Suppressor macrophage treated with lipopolysaccharide for 1 hour (primary cell): Measurements from ENCODE around the gene RNF223.
A peak's percentile ranks its signal among the peaks of the same experiment; 100 is the strongest.
"Not testable (repeated sequence)": the region's sequence is repeated elsewhere in the genome, so short reads cannot be mapped to it uniquely, and the experiment has no call there.

Experiments used
- DNase-seq, 3 donors: peaks; one replicate each; pipeline ENCODE4 v3.0.0-alpha.2; 2020 to 2022

The RNF223 gene

DNA sequence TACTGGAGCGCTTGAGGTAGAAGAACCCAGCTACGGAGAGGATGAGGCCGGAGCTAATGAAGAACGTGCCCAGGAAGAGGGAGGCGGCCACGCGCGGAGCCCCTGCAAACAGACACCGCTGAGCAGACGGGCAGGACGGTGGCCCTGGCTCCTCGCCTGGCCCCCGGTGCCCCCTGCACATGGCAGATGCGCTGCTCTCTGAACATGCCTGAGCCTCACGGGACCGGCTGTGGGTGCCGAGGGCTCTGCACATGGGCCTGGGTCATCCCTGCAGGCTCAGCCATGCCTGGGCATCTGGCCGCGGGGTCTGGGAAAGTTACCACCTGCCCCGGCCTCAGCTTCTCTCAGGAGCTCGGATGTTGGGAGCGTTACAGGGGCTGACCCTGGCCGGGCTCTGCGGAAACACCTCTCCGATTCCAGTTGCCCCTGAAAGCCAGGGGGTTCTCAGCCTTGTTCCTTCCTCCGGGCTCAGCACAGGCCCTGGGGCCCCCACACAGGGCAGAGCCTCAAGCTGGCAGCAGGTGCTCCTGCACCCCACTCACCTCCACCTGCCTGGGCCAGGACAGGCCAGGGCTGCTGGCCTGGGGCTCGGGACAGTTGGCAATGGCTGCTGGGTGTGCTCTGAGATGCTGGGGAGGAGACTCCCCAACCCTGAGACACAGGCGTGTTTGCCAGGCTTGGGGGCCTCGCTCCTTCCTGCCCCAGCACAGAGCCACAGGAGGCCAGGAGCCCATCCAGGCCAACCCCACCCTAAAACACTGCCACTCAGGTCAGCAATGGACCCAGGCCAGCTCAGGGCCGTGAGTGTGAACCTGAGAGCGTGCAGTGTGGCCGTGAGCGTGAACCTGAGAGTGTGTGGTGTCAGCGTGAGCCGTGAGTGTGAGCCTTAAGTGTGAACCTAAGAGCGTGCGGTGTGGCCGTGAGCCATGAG lies 12.1 kb upstream of the RNF223 start:
- no peak for DNase-seq

DNA sequence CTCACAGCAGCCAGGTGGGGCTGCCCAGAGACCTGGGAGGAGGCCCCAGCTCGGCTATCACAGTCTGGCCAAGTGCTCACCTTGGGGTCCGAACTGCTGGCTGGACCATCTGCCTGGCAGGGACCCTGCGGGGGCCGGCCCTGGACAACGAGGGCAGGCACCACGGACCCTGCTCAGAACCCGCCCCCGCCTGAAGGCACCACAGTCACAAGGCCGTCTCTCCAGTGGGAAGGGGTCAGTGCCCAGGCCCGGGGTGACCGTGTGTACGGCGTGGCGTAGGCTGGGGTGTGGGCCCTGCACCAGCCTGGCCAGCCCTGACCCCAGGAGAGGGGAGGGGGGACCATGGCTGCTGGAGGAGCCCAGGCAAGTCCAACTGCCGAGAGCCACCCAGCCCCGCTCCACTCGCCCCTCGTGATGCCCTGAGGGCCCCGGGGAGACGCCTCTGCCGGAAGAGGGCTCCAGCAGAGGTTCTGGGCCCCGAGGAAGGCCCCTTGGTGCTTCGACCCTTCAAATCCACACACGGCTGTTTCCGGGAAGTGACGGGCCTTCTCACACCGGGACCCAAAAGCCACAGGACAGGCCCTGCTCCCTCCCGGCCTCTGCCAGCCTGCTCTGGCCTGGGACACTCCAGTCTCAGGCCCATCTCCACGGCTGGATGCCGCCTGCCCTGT lies 11.2 kb upstream of the RNF223 start:
- no peak for DNase-seq

DNA sequence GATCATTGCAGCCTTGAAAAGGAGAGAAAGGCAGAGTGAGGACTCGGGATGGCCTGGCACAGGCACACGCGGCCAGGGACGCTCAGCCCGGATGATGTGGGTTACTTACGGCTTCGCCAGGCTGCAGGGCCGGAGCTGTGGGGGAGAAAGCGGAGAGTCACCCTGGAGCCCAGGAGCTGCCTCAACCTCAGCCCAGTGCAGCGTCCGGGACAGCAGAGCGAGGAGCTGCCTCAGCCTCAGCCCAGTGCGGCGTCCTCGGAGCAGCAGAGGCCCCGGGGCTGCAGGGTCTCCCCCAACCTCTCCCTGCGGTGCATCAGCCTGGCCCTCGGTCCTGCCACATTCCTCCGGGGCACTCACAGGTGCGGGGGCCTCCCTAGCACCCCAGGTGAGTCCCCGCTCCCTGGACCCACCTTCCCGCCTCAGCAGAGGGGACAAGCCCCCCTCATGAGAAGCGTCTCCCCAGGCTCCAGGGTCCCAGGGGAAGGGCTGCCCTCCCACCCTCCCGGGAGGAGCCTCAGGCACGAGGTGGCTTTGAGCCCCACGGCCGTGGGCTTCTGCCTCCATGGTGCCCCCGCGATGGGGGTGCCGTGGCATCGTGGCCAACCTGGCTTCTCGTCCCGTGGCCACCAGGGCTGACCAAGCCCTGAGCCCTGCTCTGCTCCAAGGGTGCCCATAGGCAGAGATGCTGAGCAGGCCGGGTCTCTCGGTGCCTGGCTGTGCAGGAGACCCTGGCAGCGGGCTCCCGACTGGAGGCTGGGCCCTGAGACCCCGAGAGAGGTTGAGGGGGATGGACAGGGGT lies 10.5 kb upstream of the RNF223 start:
- DNase-seq = no peak

DNA sequence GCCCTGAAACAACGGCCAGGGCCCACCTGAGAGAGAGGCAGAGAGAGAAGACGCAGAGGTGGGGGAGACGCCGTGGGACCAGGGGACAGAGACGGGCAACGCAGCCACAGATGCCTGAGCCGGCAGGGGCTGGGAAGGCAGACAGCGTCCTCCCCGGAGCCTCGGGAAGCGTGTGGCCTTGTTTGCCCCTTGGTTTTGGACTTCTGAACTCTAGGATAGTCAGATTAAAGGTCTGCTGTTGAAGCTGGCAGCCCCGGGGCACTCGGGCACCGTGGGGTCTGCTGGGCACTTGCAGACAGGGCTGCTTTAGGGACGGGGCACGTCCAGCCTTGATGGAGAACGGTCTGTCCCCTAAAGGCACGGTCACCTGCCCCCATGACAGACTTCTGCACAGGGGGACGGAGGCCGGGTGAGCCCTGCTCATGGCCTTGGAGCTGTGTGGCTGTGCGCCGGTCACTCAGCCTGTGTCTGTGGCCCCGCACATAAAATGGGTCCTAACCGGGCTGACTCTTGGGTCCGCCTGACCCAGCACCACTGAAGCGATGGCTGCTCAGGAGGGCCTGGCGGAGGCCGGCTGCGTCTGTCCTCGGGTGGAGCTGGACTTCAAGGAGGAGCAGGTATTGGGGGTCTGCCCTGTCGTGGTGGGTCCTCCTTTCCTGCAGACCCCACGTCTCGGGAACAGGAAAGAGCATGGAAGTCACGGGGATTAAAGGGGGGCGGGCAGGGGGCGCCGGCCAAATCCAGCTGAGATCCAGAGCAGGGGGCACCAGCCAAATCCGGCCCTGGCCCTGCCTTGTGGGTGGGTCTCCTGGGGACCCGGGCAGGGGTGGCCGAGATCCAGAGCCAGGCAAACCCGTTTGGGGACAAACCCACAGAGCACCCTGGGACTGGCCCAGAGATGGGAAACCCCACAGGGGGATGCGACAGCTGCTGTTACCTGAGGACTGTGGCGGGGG lies 9.6 kb upstream of the RNF223 start:
- DNase-seq = no peak

DNA sequence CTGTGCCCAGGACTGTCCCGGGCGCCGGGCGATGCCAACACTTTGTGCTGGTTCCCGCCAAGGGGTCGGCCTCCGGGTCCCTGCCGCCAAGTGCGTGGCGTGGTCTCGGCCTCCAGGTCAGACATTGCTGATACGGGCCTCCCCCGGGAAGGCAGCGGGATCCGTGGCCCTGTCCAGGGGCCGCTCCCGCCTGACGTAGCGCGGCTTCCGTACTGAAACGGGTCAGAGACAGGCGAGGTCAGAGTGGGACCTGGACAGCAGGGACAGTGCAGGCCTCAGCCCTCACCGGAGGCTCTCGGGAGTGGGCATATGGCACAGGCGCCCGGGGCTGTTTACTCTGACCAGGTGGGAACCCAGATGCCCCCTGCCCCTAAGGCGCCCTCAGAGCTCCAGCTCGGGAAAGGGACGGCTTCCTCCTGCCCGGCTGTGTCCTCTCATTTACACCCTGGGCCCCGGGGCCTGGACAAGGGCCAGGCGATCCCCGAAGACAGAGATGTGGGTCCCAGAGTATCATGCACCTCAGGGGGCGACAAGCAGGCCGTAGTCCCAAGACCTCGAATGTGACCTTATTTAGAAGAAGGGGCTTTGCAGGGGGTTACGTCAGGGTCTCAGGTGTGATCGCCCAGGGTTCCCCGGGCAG lies 8.8 kb upstream of the RNF223 start:
- DNase-seq = no peak

DNA sequence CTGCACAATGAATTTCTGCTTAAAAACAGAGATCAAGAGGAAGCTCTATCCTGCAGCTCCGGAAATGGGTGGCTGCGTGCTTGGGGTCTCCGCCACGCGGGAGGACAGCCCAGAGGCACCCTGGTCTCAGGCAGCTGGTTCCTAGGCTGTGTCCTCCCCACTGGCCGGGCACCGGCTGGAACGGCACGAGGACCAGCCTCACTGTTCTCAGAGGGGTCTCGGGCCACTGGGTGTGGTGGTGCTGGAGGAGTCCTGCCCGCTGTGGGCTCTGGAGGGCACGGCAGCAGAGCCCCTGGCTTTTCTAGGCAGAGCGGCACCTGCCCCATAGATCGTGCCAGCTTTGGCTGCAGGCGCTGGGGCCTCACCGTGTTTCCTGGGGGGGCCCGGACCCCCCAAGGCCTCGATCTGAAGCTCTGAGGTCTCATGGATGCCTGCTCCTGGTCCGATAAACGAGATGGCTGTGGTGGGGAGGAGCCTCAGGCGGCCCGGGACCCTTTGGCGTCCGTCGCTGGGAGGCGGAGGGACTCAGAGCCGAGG lies 8.2 kb upstream of the RNF223 start:
- DNase-seq = no peak

DNA sequence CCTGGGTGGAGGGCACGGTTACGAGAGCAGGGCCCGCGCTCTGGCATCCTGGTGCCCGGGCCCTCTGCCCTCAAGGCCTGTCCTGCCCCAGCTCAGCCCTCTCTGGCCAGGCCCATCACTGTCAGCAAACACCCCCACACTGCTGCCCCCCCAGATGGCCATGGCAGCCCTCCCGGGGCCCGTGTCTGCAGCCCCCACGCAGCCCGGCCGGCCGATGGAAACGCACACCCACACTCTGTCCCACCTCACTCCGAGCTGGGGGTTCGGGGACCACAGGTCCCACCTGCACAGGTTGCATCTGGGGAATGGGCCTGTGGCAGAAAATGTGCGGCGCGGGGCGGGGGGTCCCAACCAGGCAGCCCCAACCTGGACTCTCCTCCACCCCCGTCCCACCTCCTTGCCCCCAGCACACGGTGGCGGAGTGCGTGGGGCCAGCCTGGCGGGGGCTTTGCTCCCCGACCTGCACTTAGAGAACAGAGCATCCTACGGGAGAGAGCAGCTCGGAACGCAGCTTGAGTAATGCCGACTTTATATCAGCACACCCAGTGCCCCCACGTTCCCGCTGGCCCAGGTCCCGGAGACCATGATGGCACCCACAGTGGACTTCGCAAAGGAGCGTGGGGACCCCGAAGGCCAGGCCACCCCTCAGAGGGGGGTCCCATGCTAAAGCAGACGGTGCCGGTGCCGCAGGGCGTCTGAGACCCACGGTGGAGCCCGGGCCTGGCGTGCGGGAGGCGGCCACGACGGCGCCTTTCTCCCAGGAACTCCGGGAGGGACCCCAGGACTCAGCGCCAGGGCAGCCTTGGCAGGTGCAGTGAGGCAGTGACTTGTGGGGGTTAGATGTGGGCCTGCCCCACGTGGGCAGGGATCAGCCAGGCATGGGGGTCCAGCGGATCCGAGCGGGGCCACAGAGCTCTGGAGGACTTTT lies 7.5 kb upstream of the RNF223 start:
- no peak for DNase-seq

DNA sequence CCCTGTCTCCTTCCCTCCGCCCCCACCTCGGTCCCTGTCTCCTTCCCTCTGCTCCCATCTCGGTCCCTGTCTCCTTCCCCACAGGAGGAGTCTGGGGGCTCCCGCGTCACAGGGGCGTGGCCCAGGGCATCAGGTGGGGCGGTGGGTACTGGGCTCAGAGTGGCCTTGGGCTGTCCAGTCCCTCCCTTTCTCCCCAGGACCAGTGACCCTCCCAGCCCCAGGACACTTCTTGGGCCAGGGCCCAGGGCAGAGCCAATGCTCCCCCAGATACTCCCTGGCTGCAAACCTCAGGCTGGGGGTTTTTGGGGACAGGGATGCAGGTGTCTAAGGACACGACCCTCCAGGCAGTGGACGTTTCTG lies 6.8 kb upstream of the RNF223 start:
- DNase-seq = no peak

DNA sequence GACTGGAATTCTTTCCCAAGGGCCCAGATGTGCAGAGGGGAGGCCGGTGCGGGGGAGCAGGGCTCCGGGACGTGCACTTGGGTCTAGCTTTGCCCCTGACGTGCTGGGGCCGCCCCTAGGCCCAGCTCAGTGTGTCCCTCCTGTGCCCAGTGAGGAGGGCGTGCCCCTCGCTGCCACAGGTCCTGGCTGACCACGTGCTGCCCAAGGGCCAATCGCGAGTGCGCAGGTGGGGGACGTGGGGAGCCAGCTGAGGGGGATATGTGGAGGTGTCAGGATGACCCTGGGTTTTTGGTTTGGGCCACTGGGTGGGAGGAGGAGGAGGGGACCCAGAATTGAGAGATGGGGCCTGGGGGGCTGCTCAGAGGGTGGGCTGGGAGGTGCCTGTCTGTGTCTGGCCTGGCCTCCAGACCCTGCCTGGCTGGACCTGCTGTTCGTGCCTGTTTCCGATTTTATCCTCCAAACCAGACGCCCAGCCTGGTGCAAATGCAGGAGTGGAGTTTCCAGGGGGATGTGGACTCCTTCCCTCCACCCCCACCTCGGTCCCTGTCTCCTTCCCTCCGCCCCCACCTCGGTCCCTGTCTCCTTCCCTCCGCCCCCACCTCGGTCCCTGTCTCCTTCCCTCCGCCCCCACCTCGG lies 6.1 kb upstream of the RNF223 start:
- DNase-seq = peak in 1 of 3 donors; percentile 39

DNA sequence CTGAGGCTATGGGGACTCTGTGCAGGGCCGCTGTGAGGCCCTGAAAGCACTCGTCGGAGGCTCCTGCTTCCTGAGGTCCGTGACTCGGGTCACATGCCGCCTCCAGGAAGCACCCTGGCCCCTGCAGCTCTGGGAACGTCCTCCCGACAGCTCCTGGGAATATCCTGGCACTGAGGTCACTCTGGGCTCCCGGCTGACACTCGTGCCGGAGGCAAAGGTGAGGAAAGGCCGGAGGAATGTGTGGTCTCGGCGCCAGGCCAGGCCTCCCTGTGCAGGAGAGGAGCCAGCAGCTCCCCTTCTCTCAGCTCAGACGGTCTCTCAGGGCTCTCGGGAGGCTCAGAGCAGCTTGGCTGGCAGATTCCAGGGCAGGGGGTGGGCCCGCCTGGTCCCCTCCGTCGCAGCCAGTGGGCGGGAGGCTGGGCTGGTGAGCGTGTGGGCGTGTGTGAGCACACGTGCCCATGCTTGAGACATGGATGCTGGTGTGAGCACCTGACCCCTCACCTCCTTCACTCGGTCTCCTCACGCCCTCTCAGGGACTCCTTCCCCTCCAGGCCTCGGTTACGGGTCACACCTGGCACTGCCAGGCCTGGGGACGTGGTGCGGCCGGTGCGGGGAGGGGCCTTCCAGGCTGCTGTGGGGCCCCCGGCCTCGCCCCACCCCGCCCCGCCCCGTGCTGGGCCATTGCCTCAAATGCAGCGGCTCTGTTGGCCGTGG lies 5.5 kb upstream of the RNF223 start:
- DNase-seq = peak; percentile 47 to 60 (median 48)

DNA sequence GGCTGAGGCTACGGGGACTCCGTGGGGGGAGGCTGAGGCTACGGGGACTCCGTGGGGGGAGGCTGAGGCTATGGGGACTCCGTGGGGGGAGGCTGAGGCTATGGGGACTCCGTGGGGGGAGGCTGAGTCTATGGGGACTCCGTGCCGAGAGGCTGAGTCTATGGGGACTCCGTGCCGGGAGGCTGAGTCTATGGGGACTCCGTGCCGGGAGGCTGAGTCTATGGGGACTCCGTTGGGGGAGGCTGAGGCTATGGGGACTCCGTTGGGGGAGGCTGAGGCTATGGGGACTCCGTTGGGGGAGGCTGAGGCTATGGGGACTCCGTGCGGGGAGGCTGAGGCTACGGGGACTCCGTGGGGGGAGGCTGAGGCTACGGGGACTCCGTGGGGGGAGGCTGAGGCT lies 3.3 kb upstream of the RNF223 start:
- not testable (repeated sequence) for DNase-seq

DNA sequence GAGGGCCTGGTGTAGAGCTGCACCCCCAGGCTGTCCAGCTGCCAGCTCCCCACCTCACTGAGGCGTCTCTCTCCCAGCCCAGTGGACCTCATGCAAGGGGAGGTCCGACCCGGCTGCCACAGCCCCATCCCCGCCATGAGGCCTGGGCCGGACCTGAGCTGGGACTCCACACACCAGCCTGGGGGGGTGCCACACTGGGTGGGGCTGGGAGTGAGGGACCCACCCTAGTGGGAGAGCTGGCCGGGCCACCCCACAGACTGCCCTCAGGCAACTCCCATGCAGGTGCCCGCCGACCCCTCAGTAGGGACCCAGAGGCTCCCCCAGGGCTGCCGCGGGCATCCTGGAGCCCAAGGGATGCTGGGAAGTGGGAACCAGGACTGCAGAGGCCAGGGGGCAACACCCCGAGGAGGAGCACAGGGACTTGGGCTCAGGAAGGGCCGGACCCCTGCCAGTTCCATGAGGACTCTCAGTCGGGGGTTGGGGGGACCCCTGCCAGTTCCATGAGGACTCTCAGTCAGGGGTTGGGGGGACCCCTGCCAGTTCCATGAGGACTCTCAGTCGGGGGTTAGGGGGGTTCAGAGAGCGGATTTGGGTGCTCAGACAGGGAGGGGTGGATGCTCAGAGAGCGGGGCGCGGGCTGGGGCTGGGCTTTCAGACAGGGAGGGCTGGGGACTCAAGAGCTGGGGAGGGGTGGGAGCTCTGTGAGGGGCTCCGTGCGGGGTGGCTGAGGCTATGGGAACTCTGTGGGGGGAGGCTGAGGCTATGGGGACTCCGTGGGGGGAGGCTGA lies 1.2 kb upstream of the RNF223 start:
- no peak for DNase-seq

DNA sequence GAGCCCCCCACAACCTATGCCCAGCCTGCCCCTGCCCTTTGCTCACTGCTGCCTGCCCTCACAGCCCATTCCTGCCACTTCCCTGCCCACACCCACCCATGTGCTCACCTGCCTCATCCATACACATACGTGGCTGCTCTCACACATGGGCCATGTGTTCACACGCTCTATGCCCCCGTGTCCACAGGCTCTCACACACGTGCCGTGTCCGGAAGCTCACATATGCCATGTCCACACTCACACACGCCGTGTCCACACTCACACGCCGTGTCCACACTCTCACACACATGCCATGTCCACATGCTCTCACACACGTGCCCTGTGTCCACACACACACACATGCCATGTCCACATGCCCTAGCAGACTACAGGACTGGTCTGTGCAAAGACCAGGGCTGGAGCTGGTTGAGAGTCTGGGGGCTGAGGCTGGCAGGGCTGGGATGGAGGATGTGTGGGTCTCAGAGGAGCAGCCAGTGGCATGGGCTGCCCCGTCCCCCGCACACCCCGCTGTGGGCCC lies 583 bp upstream of the RNF223 start:
- DNase-seq = no peak

DNA sequence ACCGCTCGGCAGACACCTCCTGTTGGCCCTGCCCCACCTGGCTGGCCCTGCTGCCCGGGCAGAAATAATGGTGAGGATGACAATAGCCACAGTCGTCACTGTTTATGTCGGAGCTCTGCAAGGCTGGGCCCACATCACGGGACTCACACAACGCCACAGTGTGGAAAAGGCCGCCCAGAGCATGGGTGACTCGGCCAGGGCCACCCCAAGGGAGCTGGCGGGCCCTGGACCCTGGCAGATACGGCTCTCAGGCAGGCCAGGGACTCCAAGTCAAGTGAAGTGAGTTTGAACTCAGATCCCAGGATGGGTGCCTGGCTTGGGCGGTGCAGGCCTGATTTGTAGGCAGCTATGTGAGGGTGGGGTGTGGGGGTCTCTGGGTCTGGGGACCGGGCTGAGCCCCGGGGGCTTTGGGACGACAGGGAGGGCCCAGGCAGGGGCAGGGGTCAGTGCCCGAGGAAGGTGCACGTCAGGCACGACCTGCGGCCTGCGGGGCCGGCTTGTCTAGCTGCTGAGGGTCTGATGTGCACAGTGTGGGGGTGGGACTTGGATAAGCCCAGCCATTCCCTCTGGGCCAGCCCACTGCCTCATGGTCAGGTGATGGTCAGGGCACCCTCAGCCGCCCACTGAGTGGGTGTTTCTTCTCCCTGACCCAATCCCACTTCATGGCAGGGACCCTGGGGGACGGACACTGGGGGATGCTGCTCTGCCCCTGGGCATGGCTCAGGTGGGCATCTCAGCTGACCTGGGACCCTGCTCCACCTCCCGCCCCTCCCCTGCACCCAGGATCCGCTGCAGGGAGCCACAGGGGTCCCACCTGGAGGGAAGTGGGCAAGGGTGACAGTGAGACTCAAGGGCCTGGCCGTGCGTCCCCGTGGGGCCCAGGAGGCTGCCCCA lies 1.0 kb downstream of the RNF223 start:
- no peak for DNase-seq

DNA sequence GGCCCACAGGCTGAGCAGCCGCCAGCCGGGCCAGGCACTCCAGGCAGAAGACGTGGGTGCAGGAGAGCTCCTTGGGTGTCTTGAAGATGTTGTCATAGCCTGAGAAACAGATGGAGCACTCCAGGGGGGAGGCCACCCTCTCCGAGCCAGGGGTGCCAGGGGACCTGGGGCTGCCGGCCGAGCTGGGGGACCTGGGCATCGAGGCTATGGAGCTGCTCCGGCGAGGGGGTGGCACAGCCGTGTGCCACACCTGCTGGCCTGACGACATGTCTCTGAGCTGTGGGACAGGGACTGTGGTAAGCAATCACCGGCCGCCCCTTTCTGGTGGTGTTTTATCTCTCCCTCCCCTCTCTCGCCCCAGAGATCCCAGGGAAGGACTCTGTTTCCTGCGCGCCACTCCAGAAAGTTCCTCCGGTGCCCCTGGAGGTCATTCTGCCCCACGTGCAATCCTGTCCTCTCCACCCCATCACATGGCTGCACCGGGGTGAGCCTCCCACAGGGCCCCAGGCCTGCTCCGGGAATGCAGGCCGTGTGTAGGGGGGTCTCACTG lies 1.7 kb downstream of the RNF223 start:
- no peak for DNase-seq

DNA sequence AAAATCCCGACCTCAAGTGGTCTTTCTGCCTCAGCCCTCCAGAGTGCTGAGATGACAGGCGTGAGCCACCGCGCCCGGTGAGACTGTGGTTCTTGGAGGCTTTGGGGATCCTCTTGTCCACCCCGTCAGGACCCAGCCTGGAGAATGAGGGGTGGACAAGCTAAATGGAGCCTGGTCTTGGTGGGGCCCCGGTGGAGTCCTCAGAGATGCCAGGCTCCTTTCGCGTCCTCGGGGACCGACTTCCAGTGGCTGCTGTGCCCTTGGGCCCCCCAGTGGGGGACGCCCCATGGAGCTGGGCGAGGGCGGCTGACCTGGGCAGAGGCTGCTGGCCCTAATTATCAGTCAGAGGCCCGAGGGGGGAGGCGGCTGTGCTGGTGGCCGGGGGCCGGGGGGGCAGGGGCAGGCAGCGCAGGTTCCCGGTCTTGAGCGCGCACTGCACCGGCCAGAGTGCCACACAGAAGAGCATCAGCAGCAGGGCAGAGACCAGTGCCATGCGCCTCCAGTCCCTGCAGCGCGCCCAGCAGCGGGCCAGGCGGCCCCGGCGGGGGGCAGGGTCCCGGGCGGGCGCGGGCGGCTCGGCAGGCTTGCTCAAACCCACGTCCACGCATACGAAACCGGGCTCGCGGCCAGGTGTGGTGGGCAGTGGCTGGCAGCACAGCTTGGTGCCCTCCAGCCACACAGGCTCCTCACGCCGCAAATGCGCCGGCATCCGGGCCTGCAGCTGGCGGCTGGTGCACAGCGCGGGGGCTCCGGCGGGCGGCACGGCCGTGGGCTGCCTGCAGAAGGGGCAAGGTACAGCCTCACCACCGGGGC lies 2.4 kb downstream of the RNF223 start:
- DNase-seq = no peak
